Stomach (tissue), 4 donors: ENCODE data around the gene PRKCH.

Source experiments
- CTCF ChIP-seq, 7 experiments: fragments of 450-650 bp in 4 of 7; fragments of 200-600 bp in 3 of 7; sonication (generic) in 3 of 7; IDR thresholded peaks; one replicate each; pipeline ENCODE4 v1.5.1; 2016 to 2019; ENCODE audit warnings: antibody characterized with exemption in 7 of 7, control low read depth in 2 of 7, mild to moderate bottlenecking in 1 of 7
- EP300 ChIP-seq: sonication (generic); formaldehyde crosslinking; IDR thresholded peaks from one replicate; pipeline ENCODE4 v1.6.1; 2017; ENCODE audit warnings: antibody characterized with exemption

DNA sequence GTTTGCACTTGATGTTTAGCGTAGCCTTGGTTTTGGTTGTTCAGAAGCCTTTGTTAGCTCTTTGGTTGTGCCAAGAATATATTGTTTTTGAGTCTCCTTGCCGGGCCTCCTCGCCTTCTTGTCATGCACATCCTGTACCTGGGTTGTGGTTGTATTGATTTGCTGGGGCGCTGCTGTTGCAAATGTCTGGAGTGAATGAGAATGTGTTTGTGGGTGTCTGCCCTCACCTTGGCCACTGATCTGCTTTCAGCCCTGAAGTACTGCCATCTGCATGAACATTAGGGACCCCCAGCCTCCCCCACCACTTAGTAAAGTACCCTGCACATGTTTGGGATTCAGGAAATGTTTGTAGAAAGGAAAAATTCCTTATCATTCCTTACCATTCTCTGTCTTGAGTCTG lies 16.5 kb downstream of the PRKCH start:
- TF ChIP-seq EP300 (no peak), CTCF (IDR thresholded peaks at IDR 0.05) (no peak)
